GM12878 (cell line): Measurements from ENCODE around the gene OXA1L. TPM values are rescaled to one million over a fixed set of nuclear protein-coding genes. Genes with fewer than 3 reads are reported as not detected.

Experiments used
- ATAC-seq: fragments of 200-7000 bp; cut with Tn5 transposase; 3 replicates; pipeline ENCODE4 v1.9.1; 2020; ENCODE audit warnings: mild to moderate bottlenecking, moderate library complexity
- BruUV-seq: library from RNA; stranded (reverse); fragments of 400-500 nt; replicated peaks from 2 replicates; lab custom pipeline; 2021; lab: Mats Ljungman, UMichigan
- CTCF ChIA-PET: fragments of 300-600 bp; sonication (Branson Sonifier 250); formaldehyde crosslinking; extraction: SDS; loops from one replicate; lab custom pipeline; 2021; ENCODE audit warnings: inconsistent platforms; lab: Yijun Ruan, JAX
- POLR2A ChIA-PET: fragments of 350-600 bp; formaldehyde crosslinking; extraction: SDS; loops from one replicate; lab custom pipeline; 2021; ENCODE audit warnings: inconsistent platforms; lab: Charles Lee
- RAD21 ChIA-PET: fragments of 300-600 bp; sonication (Branson Sonifier 250); formaldehyde crosslinking; loops from one replicate; lab custom pipeline; 2023; ENCODE audit warnings: antibody characterized with exemption; ENCODE audit not compliant: unreplicated experiment; lab: Charles Lee
- SMC1A ChIA-PET: fragments of 300-600 bp; sonication (Branson Sonifier 250); formaldehyde crosslinking; loops from one replicate; lab custom pipeline; 2023; ENCODE audit not compliant: unreplicated experiment, uncharacterized antibody; lab: Charles Lee
- DNase-seq: peaks from one replicate; pipeline ENCODE4 v3.0.0-alpha.2; 2011; ENCODE audit warnings: low read depth, low spot score
- FAIRE-seq: peaks from 3 replicates; lab custom pipeline; 2011; peaks lifted over from hg19 to GRCh38; lab: Jason Lieb, UNC
- H2AFZ ChIP-seq: 2 replicates; pipeline ENCODE4 v1.6.0; 2011; ENCODE audit warnings: low read depth, low read length, control low read depth; ENCODE audit not compliant: control insufficient read depth
- H3K27ac ChIP-seq: 2 replicates; pipeline ENCODE4 v1.5.1; 2011; ENCODE audit warnings: control low read depth; ENCODE audit not compliant: control insufficient read depth, insufficient read depth
- H3K27me3 ChIP-seq, 2 experiments: replicated peaks in 1 of 2; 2 replicates each; pipeline versions ENCODE4 v1.6.0 to v1.6.1; 2011; ENCODE audit warnings: low read length in 1 of 2; ENCODE audit not compliant: control insufficient read depth in 2 of 2, insufficient read depth in 2 of 2
- H3K36me3 ChIP-seq, 2 experiments: 2 replicates each; pipeline ENCODE4 v1.5.1; 2011; ENCODE audit warnings: low read length in 1 of 2; ENCODE audit not compliant: control insufficient read depth in 2 of 2, insufficient read depth in 2 of 2
- H3K4me1 ChIP-seq: 2 replicates; pipeline ENCODE4 v1.6.1; 2011; ENCODE audit warnings: mild to moderate bottlenecking, low read length, moderate library complexity, mixed read lengths; ENCODE audit not compliant: control insufficient read depth, insufficient read depth
- H3K4me2 ChIP-seq: 2 replicates; pipeline ENCODE4 v1.6.0; 2011; ENCODE audit warnings: control low read depth; ENCODE audit not compliant: control insufficient read depth, insufficient read depth
- H3K4me3 ChIP-seq: fragments of 200-600 bp; sonication (generic); 2 replicates; pipeline ENCODE4 v1.5.1; 2016
- H3K79me2 ChIP-seq: 2 replicates; pipeline ENCODE4 v1.6.0; 2011; ENCODE audit warnings: low read length; ENCODE audit not compliant: control insufficient read depth, insufficient read depth
- H3K9ac ChIP-seq: 2 replicates; pipeline ENCODE4 v1.8.0; 2011; ENCODE audit warnings: low read length, control low read depth, mixed read lengths; ENCODE audit not compliant: control insufficient read depth, insufficient read depth
- H3K9me3 ChIP-seq: replicated peaks from 3 replicates; pipeline ENCODE4 v1.5.1; 2011; ENCODE audit warnings: mild to moderate bottlenecking, low read length; ENCODE audit not compliant: control insufficient read depth, insufficient read depth
- H4K20me1 ChIP-seq: 2 replicates; pipeline ENCODE4 v1.6.0; 2011; ENCODE audit not compliant: control insufficient read depth, insufficient read depth
- SPI1 ChIP-seq: IDR thresholded peaks from 2 replicates; pipeline ENCODE4 v1.6.1; 2011; ENCODE audit warnings: low read depth, mild to moderate bottlenecking, low read length, moderate library complexity, borderline replicate concordance; ENCODE audit not compliant: insufficient read depth
- WGBS: methylation state at CpG from one replicate; pipeline ENCODE4 v1.1.6; 2016; ENCODE audit warnings: low lambda C conversion rate; ENCODE audit not compliant: insufficient replicate concordance, insufficient coverage; ENCODE audit errors: missing lambda C conversion rate; 5-methylcytosine and 5-hydroxymethylcytosine counted together
- in situ Hi-C: fragments of 300-500 bp; cut with MboI; formaldehyde crosslinking; loops from 9 replicates; pipeline ENCODE4 v1.14.3; 2018; ENCODE audit warnings: mixed read lengths
- intact Hi-C: fragments of 100-400 bp; cut with micrococcal nuclease; formaldehyde crosslinking; loops from one replicate; pipeline ENCODE4 v1.14.2; 2022; ENCODE audit not compliant: unreplicated experiment
- polyA plus RNA-seq, 11 experiments: library from polyadenylated mRNA; depleted of rRNA in 4 of 11; unstranded in 6 of 11; stranded (reverse) in 5 of 11; fragments of >200 nt; fragmentation: Nextera tagmentation in 4 of 11; fragmentation: Illumina TruSeq in 1 of 11; extraction: Ambion mirVana in 4 of 11; extraction: Trizol in 1 of 11; gene quantifications; 1 replicate in 1 of 11; 2 replicates in 10 of 11; pipeline versions ENCODE4 v1.2.1 to v1.2.3, GENCODE V29; 2011 to 2016; ENCODE audit warnings: inconsistent platforms in 2 of 11, missing spikeins in 2 of 11, low read depth in 1 of 11
- total RNA-seq, 4 experiments: library from RNA; depleted of rRNA in 3 of 4; stranded (reverse); fragments of >200 nt in 3 of 4; fragmentation: Illumina TruSeq in 1 of 4; extraction: Trizol in 1 of 4; gene quantifications; 2 replicates each; pipeline versions ENCODE4 v1.2.1 to v1.2.3, GENCODE V29; 2013 to 2021
- TF ChIP-seq, protein P1 (sequence below): fragments of 150-350 bp; IDR thresholded peaks from 2 replicates; pipeline ENCODE4 v1.6.1; 2016; ENCODE audit warnings: low read depth, low read length

OXA1L gene
- total and polyA plus RNA-seq, 10 of the 15 experiments (the other 5 are each of a cell fraction or from before 2014, with no cell fraction given) = 105 to 289 (median 146) TPM

DNA sequence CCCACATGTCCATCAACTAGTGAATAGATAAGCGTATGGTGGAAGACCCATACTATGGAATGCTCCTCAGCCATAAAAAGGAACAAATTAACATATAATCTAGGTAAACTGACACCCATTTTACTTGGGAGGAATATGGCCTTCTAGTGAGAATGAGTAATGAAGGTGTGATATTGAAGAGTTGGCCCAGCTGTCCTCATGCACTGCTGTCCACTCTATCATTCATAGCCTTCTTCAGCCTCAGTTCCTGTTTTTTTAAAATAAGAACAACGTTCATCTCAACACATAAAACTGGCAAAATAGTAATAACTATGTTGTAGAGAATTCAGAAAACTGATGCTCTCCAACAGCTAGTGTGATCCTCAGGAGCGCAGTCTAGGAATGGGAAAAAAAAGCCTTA lies 26.5 kb upstream of the OXA1L start:
- ChIA-PET CTCF (interaction anchor here (1.4 kb wide), 1 partner anchor 10 kb away, joined by 5 read pairs; no protein-coding TSS in a partner anchor), POLR2A (interaction anchor here (0.6 to 1.0 kb wide), 2 partner anchors 150 to 200 kb away, joined by 3 to 8 read pairs; no protein-coding TSS in a partner anchor), SMC1A (interaction anchor here (1.4 kb wide), 1 partner anchor 10 kb away, joined by 4 read pairs; no protein-coding TSS in a partner anchor), RAD21 (no interaction called here)
- no TSS peak for BruUV-seq
- FAIRE-seq = no peak
- in situ Hi-C loops (no loop called here), intact Hi-C loops (no loop called here)
- TF ChIP-seq, protein P1, sequence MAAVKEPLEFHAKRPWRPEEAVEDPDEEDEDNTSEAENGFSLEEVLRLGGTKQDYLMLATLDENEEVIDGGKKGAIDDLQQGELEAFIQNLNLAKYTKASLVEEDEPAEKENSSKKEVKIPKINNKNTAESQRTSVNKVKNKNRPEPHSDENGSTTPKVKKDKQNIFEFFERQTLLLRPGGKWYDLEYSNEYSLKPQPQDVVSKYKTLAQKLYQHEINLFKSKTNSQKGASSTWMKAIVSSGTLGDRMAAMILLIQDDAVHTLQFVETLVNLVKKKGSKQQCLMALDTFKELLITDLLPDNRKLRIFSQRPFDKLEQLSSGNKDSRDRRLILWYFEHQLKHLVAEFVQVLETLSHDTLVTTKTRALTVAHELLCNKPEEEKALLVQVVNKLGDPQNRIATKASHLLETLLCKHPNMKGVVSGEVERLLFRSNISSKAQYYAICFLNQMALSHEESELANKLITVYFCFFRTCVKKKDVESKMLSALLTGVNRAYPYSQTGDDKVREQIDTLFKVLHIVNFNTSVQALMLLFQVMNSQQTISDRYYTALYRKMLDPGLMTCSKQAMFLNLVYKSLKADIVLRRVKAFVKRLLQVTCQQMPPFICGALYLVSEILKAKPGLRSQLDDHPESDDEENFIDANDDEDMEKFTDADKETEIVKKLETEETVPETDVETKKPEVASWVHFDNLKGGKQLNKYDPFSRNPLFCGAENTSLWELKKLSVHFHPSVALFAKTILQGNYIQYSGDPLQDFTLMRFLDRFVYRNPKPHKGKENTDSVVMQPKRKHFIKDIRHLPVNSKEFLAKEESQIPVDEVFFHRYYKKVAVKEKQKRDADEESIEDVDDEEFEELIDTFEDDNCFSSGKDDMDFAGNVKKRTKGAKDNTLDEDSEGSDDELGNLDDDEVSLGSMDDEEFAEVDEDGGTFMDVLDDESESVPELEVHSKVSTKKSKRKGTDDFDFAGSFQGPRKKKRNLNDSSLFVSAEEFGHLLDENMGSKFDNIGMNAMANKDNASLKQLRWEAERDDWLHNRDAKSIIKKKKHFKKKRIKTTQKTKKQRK = no peak
- peak; percentile 43; the same call in 1 of the 2 replicates for TF ChIP-seq SPI1
- no peak for DNase-seq
- Histone ChIP-seq H3K79me2 (no peaks in the 10 kb centered on the region), H3K36me3 (no peaks in the 10 kb centered on the region), H3K27me3 (no peaks in the 10 kb centered on the region), H3K4me3 (no peak overlapping the region), H3K4me1 (peaks cover 8% of the 10 kb centered on the region), H2AFZ (no peak overlapping the region), H4K20me1 (no peaks in the 10 kb centered on the region), H3K9ac (no peak overlapping the region), H3K27ac (no peak overlapping the region), H3K4me2 (no peak overlapping the region), H3K9me3 (no peaks in the 10 kb centered on the region)
- 55% methylated on average over 3 of the region's 3 CpGs for WGBS
- ATAC-seq = no peak
